Stimulated activated CD4-positive, alpha-beta T cell treated with anti-CD3 and anti-CD28 coated beads, TNF-alpha, amount 100 ng/mL, for 1 hour (primary cell): ENCODE measurements around the gene CCDC192.

Source experiments
- DNase-seq, 3 donors: peaks; one replicate each; pipeline ENCODE4 v3.0.0-alpha.2; 2020; ENCODE audit warnings: low read depth in 3 of 3, low spot score in 1 of 3

The CCDC192 gene

GRCh38 chr5:127872494-127872893 is 169.3 kb downstream of the CCDC192 start:
- no peak for DNase-seq

- no peak for DNase-seq
Observed at GRCh38 chr5:127875235-127876021, 172.2 kb downstream of the CCDC192 start.

GRCh38 chr5:127876384-127876783 is 173.2 kb downstream of the CCDC192 start:
- DNase-seq, result no peak

DNA sequence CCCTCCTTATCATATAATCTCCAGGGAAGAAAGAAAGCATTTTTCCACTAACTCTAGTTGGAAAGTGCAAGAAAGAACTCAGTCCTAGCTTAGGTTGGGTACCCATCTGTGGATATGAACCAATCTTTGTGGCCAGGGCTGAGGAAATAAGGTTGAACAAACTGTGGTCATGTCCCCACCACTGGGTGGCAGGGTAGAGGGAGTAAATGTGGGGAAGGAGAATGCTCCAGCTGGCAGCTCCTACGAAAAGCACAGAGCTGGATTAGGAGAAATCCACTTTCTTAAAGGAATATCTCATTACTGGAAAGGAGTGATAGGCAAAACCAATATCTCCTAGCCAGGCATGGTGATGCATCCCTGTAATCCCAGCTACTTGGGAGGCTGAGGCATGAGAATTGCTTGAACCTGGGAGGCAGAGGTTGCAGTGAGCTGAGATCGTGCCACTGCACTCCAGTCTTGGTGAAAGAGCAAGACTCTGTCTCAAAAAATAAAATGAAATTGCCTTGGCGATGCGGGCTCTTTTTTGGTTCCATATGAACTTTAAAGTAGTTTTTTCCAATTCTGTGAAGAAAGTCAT is 175.1 kb downstream of the CCDC192 start:
- DNase-seq, result no peak

GRCh38 chr5:127884416-127884815 is 181.2 kb downstream of the CCDC192 start:
- DNase-seq, result no peak

GRCh38 chr5:127885176-127885575 is 182.0 kb downstream of the CCDC192 start:
- DNase-seq, result no peak

DNA sequence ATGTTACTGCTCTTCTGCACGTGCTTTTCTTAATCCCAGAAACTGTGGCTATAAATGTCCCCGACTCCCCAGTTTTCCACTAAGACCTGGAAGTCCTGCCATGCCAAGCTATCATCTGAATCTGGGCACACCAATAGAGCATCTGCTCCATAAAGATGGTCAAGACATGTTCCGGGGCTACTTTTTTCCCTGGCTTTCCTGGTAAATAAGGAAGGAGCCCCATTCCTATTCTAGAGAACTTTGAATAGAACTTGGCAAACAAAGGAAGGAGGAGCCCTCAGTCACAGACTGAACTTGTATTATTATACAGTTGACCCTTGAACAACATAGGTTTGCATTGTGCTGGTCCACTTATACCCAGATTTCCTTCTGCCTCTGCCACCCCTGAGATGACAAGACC is 182.9 kb downstream of the CCDC192 start:
- DNase-seq, result no peak

DNA sequence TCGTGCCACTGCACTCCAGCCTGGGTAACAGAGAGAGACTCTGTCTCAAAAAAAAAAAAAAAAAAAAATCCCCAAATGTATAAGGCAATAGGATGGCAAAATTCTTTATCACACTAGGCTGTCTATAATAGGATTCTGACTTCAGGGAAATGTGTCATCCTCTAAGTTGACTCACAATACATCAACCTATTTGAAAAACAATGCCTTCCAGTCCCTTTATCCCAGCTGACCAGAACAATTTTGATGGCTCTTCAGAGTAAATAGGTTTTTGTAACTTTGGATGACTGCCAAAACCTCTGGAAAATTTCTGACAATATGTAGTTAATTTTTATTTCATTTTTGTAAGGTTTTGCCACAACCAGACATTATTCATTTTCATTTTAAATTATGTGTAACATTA is 184.1 kb downstream of the CCDC192 start:
- DNase-seq, result no peak

DNA sequence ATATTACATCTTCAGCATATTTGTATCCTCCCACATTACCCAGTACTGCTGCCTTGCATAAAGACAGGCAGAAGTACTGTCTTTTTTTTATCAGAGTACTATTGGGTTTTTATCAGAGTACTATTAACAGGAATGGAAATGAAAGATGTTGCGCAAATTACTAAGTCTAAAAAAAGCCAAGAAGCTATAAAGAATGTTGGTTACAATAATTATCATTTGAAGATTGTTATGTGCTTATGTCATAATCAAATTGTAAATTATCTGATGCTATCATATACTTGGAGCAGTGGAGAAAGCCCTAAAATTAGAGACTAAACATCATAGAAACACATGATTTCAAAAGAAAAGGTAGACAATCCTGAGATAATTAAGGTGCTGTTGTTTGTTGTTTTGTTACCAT is 188.8 kb downstream of the CCDC192 start:
- no peak for DNase-seq

GRCh38 chr5:127892467-127893207 is 189.4 kb downstream of the CCDC192 start:
- DNase-seq, result no peak

DNA sequence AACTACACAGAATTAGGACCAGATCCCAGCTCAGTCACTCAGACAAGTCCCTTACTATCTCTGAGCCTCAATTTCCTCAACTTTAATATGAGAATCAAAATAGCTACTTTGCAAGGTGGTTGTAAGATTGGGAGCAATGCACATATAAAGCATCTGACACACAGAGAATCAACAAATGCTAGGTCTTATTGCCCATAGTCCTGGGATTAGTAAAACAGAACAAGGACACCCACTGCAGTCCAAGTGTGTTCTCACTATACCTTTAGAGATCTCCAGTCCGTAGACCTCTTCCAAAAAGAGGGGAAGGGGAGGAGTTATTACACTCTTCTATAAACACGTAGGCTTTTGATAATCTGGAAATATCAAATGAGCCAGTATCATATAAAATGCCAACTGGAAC is 190.0 kb downstream of the CCDC192 start:
- no peak for DNase-seq

GRCh38 chr5:127894461-127894860 is 191.3 kb downstream of the CCDC192 start:
- DNase-seq, result no peak

GRCh38 chr5:127898551-127899213 is 195.5 kb downstream of the CCDC192 start:
- DNase-seq, result no peak

DNA sequence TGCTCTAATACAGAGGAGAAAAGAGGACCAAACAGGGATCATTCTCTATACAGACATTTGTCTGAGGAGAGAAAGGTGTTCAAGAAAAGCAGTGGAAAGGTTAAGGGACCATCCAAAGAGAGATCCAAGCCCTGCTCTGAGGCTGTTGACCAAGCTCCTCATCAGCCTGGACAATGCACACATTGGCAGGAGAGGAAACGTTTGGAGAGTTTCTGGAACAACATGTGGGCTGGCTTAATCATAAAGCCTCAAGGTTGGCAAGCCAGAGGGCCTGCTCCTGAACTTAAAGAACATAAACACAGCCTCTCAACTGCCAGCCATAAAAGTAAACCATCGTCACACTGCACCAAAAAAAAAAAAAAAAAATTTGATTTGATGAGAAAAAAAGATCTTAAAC is 196.0 kb downstream of the CCDC192 start:
- no peak for DNase-seq

DNA sequence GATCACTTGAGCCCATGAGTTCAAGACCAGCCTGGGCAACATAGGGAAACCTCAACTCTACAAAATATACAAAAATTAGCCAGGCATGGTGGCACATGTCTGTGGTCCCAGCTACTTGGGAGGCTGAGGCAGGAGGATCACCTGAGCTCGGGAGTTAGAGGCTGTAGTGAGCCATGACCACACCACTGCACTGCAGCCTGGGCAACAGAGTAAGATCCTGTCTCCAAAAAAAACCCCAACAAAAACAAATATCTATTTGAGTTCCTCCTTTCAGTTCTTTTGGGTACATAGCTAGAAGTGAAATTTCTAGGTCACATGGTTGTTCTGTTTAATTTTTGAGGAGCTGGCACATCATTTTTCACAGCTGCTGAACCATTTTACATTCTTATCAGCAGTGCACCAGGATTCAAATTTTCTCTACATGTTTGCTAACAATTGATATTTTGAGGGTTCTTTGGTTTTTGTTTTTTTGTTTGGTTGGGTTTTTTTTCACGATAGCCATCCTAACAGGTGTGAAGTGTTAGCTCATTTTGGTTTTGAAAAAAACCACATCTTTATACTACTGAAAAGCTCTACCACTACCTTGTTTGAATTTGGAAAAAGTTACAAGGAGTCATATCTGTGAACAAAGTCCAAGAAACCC is 203.5 kb downstream of the CCDC192 start:
- DNase-seq, result no peak

GRCh38 chr5:127907907-127908306 is 204.7 kb downstream of the CCDC192 start:
- DNase-seq, result no peak

DNA sequence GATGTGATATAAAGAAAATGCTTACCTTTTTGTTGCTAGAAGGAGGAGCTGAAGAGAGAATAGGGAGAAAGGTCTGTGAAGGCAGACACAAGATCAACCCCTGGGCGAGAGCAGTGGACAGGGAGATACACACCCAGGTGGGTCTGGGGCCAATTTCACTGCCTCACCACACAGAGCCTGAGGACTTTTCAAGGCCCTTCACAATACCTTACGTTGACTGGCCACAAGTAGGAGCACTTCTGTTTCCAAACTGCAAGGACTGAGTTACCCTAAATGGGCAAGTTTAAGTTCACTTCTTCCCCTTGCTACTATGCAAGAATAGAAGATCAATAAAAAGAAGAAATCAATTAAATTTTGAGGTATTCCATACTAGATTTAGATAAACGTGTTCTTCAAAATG is 205.9 kb downstream of the CCDC192 start:
- DNase-seq, result no peak

- DNase-seq, result no peak
Observed at GRCh38 chr5:127909821-127910220, 206.6 kb downstream of the CCDC192 start.

DNA sequence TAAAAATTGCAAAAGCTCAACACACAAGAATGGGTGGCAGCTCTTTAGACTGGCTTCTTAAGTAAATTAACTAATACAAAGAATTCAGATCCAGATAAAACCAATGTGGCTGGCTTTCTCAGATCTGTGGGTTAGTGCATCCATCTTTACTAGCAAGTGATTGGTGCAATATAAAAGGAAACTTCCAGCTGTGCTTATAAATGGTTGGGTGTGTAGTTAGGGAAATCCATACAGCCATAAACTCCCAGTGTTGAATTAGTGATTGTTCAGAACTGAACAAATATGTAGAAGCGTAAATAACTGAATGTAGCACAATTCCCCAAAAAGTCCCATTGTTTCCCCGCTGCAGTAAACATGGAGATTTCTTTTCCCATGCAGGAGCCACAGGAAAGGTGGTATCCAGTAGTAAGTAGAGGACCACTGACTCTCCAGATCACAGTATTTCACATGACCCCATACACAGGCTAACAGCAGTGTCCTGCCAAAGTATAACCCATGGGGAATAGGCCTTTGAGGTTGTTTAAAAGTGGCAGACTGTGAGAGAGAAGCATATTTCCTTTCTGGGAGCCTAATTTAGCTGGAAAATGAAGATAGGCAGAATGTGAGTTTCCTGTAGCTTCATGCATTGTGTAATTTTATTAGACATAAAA is 207.2 kb downstream of the CCDC192 start:
- no peak for DNase-seq

DNA sequence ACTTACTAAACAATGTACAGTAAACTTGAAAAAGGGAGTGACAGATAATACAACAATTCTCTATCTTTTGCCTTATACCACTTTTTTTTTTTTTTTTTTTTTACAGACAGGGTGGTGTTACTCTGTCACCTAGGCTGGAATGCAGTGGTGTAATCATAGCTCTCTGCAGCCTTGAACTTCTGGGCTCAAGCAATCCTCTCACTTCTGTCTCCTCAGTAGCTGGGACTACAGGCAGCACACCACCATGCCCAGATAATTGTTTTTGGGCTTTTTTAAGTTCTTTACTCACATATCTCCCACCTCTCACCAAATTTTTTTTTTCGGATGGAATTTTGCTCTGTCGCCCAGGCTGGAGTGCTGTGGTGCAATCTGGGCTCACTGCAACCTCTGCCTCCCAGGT is 208.4 kb downstream of the CCDC192 start:
- no peak for DNase-seq

DNA sequence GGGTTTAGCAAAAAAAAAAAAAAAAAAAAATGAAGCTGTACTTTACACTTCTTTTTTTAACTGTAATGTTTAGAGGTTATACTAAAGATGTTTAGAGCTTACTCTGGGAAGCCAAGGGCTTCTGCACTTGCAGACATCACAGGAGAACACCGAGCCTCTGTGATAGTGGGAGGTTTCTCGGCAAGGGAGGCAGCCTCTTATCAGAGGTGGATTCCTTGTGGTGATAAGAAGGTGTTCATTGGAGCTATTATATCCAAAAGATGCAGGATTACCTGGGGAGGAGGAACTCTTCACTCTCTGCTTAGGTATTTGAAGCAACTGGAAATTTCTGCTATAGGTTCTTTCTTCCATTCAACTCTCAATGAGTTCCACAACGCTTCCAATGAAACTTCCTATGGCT is 209.2 kb downstream of the CCDC192 start:
- DNase-seq, result no peak
